ENCODE results near the gene AK9.

The AK9 gene

GRCh38 chr6:109514946-109515345, 176.1 kb downstream of the AK9 start:
- H3K27me3 ChIP-seq (ENCODE audit: control insufficient read depth, insufficient read depth, low read length) = no peaks in the 10 kb centered on the region
- no peaks in the 10 kb centered on the region for H3K79me2 ChIP-seq
- H3K4me2 ChIP-seq (ENCODE audit: low read length) = no peak overlapping the region
- no peak overlapping the region for H3K27ac ChIP-seq
- no peak for TF ChIP-seq CTCF (IDR thresholded peaks at IDR 0.05)
- peaks cover 19% of the 10 kb centered on the region for H3K4me1 ChIP-seq
- H3K9me3 ChIP-seq (ENCODE audit: control insufficient read depth, low read length) = no peaks in the 10 kb centered on the region
- no peak overlapping the region for H3K9ac ChIP-seq
- no peaks in the 10 kb centered on the region for H3K36me3 ChIP-seq (ENCODE audit: control insufficient read depth, insufficient read depth, low read length)
- peak overlapping the region; percentile 3 for H2AFZ ChIP-seq
- no peak overlapping the region for H3K4me3 ChIP-seq (ENCODE audit: low read depth, low read length)

DNA sequence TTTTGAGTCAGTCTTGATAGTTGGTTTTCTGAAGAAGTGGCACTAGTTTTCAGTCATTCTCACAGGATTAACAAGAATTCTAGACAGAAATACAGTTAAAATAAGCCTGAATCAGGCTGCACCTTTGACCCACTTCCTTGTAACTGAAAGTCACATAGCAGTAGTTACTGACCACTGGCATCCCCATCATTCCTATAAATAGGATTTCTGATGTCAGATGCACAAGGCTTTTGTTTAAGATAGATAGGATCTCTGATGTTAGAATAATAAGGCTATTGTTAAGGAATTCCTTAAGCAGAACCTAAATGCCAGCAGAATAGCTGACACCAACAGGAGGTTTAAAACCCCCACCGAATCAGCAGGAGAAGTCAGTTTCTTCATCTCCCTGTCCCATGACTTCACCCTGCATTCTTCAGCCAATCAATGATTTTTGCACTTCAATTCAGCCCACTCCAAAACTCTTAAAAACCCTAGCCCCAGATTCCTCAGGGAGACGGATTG, 177.4 kb downstream of the AK9 start:
- no peak overlapping the region for H3K9ac ChIP-seq
- TF ChIP-seq CTCF (IDR thresholded peaks at IDR 0.05) = no peak
- H3K4me1 ChIP-seq = peaks cover 23% of the 10 kb centered on the region
- no peak overlapping the region for H2AFZ ChIP-seq
- H3K27me3 ChIP-seq (ENCODE audit: control insufficient read depth, insufficient read depth, low read length) = no peaks in the 10 kb centered on the region
- no peaks in the 10 kb centered on the region for H3K79me2 ChIP-seq
- H3K9me3 ChIP-seq (ENCODE audit: control insufficient read depth, low read length) = no peaks in the 10 kb centered on the region
- H3K27ac ChIP-seq = no peak overlapping the region
- no peak overlapping the region for H3K4me3 ChIP-seq (ENCODE audit: low read depth, low read length)
- H3K36me3 ChIP-seq (ENCODE audit: control insufficient read depth, insufficient read depth, low read length) = no peaks in the 10 kb centered on the region
- H3K4me2 ChIP-seq (ENCODE audit: low read length) = no peak overlapping the region

GRCh38 chr6:109512271-109512817, 178.7 kb downstream of the AK9 start:
- Histone ChIP-seq H3K4me2 (ENCODE audit: low read length) (no peak overlapping the region), H3K4me3 (ENCODE audit: low read depth, low read length) (no peak overlapping the region), H3K27ac (no peak overlapping the region), H3K79me2 (no peaks in the 10 kb centered on the region), H3K27me3 (ENCODE audit: control insufficient read depth, insufficient read depth, low read length) (no peaks in the 10 kb centered on the region), H3K4me1 (peaks cover 26% of the 10 kb centered on the region), H3K9ac (no peak overlapping the region), H2AFZ (no peak overlapping the region), H3K36me3 (ENCODE audit: control insufficient read depth, insufficient read depth, low read length) (no peaks in the 10 kb centered on the region), H3K9me3 (ENCODE audit: control insufficient read depth, low read length) (no peaks in the 10 kb centered on the region)
- TF ChIP-seq CTCF (IDR thresholded peaks at IDR 0.05) = no peak

- H3K79me2 ChIP-seq = no peaks in the 10 kb centered on the region
- H3K36me3 ChIP-seq (ENCODE audit: control insufficient read depth, insufficient read depth, low read length) = no peaks in the 10 kb centered on the region
- no peaks in the 10 kb centered on the region for H3K9me3 ChIP-seq (ENCODE audit: control insufficient read depth, low read length)
- no peak overlapping the region for H2AFZ ChIP-seq
- no peaks in the 10 kb centered on the region for H3K27me3 ChIP-seq (ENCODE audit: control insufficient read depth, insufficient read depth, low read length)
- peaks cover 30% of the 10 kb centered on the region for H3K4me1 ChIP-seq
- no peak overlapping the region for H3K9ac ChIP-seq
- no peak overlapping the region for H3K27ac ChIP-seq
- H3K4me3 ChIP-seq (ENCODE audit: low read depth, low read length) = no peak overlapping the region
- TF ChIP-seq CTCF (IDR thresholded peaks at IDR 0.05) = no peak
- H3K4me2 ChIP-seq (ENCODE audit: low read length) = no peak overlapping the region
Measured at GRCh38 chr6:109511832-109512231, 179.2 kb downstream of the AK9 start.

- Histone ChIP-seq H3K4me1 (peaks cover 38% of the 10 kb centered on the region), H3K27ac (no peak overlapping the region), H3K27me3 (ENCODE audit: control insufficient read depth, insufficient read depth, low read length) (no peaks in the 10 kb centered on the region), H3K4me2 (ENCODE audit: low read length) (no peak overlapping the region), H3K79me2 (no peaks in the 10 kb centered on the region), H3K9ac (no peak overlapping the region), H2AFZ (peak overlapping the region; percentile 21), H3K9me3 (ENCODE audit: control insufficient read depth, low read length) (no peaks in the 10 kb centered on the region), H3K4me3 (ENCODE audit: low read depth, low read length) (no peak overlapping the region), H3K36me3 (ENCODE audit: control insufficient read depth, insufficient read depth, low read length) (no peaks in the 10 kb centered on the region)
- TF ChIP-seq CTCF (IDR thresholded peaks at IDR 0.05) = no peak
Measured at GRCh38 chr6:109510358-109510757, 180.6 kb downstream of the AK9 start.
